ENCODE measurements around the gene VPS13D.
A peak's percentile ranks its signal among the peaks of the same experiment; 100 is the strongest.
"Not testable (repeated sequence)": the region's sequence is repeated elsewhere in the genome, so short reads cannot be mapped to it uniquely, and the experiment has no call there.

The VPS13D gene

DNA sequence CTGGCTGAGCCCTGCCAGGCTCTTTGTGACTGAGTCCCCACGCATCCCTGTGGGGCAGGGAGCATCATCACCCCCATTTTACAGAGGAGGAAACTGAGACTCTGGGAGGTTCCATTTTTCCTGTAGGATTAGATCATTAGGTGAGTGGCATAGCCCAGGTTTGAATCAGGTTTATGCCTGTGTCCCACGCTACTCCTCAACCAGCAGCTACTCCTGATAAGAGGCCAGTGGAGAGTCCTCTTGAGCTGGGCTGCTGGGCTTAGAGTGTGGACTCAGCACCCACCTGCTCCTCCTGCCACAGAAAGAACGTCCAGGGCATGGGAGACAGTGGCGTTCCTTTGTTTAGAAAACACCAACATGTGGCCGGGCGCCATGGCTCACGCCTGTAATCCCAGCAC, 32.3 kb upstream of the VPS13D start:
- DNase-seq = no peak

- DNase-seq = no peak
These were observed 29.6 kb upstream of the VPS13D start for GRCh38 chr1:12200208-12200607.

- no peak for DNase-seq
These were observed 28.3 kb upstream of the VPS13D start for GRCh38 chr1:12201352-12202189.

DNA sequence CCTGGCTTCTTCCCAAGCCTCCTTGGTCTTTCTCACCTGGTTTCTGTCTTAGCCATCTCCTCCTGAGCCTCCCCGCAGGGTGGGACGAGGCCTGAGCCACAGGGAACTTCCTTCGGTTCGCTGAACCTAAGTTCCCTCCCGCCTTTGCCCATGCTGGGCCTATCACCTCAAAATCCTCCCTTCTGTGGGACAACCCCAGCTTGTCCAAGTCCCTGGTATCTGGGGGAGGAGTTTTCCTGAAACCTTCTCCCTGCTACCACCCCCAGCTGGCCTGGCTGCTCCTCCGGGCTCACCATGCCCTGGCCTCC, 27.7 kb upstream of the VPS13D start:
- DNase-seq = no peak

DNA sequence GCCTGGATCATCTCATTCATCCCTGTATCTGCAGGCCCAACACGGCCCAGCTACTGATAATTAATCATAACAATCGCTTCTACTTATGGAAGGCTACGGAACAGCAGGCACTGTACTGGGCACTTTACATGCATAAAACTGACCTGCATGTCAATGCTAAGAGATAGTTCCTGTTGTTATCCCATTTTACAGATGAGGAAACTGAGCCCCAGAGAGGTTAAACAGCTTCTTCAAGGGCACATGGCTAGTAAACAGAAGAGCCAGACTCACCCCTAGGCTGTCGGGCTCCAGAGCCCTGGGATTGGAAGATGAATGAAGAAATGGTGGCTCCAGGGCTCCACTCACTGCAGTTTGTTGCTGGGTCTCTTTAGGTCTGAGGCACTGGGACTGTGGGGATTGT, 27.3 kb upstream of the VPS13D start:
- no peak for DNase-seq

DNA sequence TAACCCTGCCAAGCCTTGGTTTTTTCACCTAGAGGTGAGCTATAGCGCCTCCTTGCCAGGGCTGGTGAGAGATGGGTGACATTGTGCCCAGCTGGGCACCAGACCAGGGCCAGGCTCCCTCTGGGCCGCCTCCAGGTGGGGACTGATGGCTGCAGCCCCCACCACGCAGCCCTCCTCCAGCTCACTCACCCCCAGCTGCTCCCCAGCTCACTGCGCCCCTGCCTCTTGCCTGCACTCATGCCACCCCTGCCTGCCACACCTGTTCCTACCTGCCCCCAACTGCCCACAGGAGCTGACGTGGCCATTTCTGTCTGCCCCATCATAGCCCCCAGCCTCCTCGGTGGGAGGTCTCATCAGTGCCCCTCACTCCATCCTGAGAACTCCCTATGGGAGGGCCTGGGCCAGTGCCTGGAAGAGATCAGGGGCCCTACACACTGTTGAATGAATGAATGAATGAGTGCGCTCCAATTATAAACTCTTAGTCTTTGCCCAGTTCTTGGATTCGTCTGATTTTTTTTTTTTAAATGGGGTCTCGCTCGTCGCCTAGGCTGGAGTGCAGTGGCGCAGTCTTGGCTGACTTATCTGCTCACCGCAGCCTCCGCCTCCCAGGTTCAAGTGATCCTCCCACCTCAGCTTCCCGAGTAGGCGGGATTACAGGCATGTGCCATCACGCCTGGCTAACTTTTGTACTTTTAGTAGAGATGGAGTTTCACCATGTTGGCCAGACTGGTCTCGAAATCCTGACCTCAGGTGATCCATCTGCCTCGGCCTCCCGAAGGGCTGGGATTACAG, 26.4 kb upstream of the VPS13D start:
- no peak for DNase-seq

GRCh38 chr1:12204140-12204539, 25.7 kb upstream of the VPS13D start:
- DNase-seq = no peak

- no peak for DNase-seq
These were observed 24.8 kb upstream of the VPS13D start for GRCh38 chr1:12204754-12205658.

DNA sequence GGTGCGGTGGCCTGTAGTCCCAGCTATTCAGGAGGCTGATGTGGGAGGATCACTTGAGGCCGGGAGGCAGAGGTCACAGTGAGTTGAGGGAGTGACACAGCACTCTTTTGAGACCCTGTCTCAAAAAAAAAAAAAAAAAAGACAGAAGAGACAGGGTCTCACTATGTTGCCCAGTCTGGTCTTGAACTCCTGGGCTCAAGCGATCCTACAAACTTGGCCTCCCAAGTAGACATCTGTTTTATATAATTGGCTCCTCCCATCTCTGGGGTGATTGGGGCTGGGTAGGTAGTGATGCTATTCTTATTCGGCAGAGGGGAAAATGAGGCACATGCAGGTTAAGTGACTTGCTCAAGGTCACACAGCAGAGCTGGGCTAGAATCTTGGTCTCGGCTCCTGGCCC, 23.6 kb upstream of the VPS13D start:
- no peak for DNase-seq

GRCh38 chr1:12206792-12207424, 22.9 kb upstream of the VPS13D start:
- DNase-seq = no peak

GRCh38 chr1:12208271-12208670, 21.6 kb upstream of the VPS13D start:
- no peak for DNase-seq

- peak; percentile 5 for DNase-seq
These were observed 20.9 kb upstream of the VPS13D start for GRCh38 chr1:12208764-12209494.

DNA sequence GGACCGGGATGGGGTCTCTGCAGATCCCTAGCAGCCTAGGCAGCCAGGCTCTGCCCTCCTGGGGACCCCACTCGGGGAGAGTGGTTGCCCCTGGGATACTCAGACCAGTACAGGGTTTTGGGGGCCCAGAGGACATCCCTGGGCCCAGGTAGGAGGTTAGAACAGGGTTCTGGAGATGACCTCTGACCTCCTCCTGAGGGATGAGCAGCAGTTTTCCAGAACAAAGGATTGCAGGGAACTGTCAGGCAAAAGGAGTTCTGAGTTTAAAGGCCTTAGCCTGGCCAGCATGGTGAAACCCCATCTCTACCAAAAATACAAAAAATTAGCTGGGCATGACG, 20.4 kb upstream of the VPS13D start:
- no peak for DNase-seq

GRCh38 chr1:12215118-12215961, 14.5 kb upstream of the VPS13D start:
- DNase-seq = no peak

DNA sequence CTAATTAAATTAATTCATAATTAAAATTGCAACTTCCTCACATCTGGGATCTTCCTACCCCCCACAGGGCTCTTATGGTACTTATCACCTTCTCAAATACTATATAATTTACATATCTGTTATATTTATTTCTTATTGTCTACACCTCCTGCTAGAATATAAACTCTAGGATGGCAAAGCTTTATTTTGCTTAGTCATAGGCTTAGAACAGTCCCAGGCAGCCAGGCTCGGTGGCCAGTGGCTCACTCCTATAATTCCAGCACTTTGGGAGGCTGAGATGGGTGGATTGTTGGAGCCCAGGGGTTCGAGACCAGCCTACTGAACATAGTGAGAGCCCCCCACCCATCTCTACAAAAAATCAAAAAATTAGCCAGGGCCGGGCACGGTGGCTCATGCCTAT, 10.0 kb upstream of the VPS13D start:
- no peak for DNase-seq

DNA sequence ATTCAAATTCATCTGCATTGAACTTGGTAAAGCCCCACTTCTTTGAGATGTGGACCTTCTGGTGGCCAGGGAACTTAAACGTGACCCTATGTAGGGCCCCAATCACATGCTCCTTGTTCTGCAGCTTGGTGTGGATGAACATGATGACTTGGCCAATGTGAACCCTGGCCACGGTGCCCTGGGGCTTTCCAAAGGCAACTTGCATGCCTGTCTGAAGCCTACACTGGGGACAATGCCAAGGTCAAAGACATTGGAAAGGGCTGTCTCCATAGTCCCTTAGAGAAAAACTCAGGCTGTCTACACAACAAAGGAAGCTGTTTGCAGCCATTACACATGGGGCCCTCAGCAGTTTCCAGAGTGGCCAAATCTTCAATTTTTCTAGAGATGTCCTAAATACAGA, 8.9 kb upstream of the VPS13D start:
- DNase-seq = no peak

DNA sequence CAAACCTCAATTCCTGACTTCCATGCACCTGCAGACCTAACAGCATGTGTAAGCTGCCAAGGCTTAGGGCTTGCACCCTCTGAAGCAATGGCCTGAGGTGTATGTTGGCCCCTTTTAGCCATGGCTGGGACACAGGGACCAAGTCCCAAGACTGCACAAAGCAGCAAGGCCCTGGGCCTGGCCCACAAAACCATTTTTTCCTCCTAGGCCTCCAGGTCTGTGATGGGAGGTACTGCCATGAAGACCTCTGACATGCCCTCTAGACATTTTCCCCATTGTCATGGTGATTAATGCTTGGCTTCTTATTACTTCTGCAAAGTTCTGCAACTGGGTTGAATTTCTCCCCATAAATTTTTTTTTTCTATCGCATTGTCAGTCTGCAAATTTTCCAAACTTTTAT, 7.1 kb upstream of the VPS13D start:
- DNase-seq = not testable (repeated sequence)

DNA sequence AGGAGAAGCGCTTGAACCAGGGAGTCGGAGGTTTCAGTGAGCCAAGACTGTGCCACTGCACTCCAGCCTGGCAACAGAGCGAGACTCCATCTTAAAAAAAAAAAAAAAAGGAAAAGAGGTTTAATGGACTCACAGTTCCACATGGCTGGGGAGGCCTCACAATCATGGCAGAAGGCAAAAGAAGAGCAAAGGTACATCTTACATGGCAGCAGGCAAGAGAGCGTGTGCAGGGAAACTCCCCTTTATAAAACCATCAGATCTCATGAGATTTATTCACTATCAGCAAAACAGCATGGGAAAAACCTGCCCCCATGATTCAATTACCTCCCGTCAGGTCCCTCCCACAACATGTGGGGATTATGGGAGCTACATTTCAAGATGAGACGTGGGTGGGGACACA, 5.7 kb upstream of the VPS13D start:
- not testable (repeated sequence) for DNase-seq

GRCh38 chr1:12228979-12229378, 851 bp upstream of the VPS13D start:
- no peak for DNase-seq

- no peak for DNase-seq
These were observed 420 bp upstream of the VPS13D start for GRCh38 chr1:12229386-12229834.

- DNase-seq = no peak
These were observed 882 bp downstream of the VPS13D start for GRCh38 chr1:12230549-12231275.
